ENCODE data around the gene NAA60. TPM values are rescaled to one million over a fixed set of nuclear protein-coding genes. Genes with fewer than 3 reads are reported as not detected.
"Not testable (repeated sequence)": the region's sequence is repeated elsewhere in the genome, so short reads cannot be mapped to it uniquely, and the experiment has no call there.

The NAA60 gene
- total RNA-seq, 1 experiment from 2014 or later = 57.5 TPM

DNA sequence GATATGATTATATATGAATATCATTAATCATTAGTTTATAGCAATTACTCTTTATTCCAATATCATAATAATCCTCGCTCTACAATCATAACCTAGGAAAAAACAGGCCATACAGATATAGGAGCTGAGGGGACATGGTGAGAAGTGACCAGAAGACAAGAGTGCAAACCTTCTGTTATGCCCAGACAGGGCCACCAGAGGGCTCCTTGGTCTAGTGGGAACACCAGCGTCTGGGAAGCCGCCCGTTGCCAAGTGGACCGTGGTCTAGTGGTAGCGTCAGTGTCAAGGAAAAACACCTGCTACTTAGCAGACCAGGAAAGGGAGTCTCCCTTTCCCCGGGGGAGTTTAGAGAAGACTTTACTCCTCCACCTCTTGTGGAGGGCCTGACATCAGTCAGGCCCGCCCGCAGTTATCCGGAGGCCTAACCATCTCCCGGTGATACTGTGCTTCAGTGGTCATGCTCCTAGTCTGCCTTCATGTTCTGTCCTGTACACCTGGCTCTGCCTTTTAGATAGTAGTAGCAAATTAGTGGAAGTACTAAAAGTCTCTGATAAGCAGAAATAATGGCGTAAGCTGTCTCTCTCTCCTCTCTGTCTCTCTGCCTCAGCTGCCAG, 83.8 kb downstream of the NAA60 start:
- H3K36me3 ChIP-seq (ENCODE audit: low read depth); H4K20me1 ChIP-seq (ENCODE audit: insufficient read depth); H3K4me1 ChIP-seq (replicated peaks; ENCODE audit: insufficient read depth); H3K79me2 ChIP-seq (ENCODE audit: low read depth); H3K9me3 ChIP-seq (ENCODE audit: insufficient read depth, low read depth); H3K27me3 ChIP-seq (ENCODE audit: insufficient read depth, low read depth); H3K4me3 ChIP-seq; H3F3A ChIP-seq (ENCODE audit: insufficient read depth, low read depth); H2AFZ ChIP-seq; BruUV-seq (replicated peaks); H3K9me2 ChIP-seq (ENCODE audit: insufficient read depth); POLR2A ChIA-PET (ENCODE audit: unreplicated experiment); H3K27ac ChIP-seq; H3K4me2 ChIP-seq: not testable (repeated sequence)
- intact Hi-C loops (cut with micrococcal nuclease; ENCODE audit: unreplicated experiment) = loop anchor here (10.0 kb wide), 1 partner anchor 117 kb away; no protein-coding TSS in a partner anchor
- CTCF ChIA-PET = interaction anchor here (0.7 kb wide), 1 partner anchor 85 kb away, joined by 4 read pairs; no protein-coding TSS in a partner anchor
- TF ChIP-seq, protein P1, sequence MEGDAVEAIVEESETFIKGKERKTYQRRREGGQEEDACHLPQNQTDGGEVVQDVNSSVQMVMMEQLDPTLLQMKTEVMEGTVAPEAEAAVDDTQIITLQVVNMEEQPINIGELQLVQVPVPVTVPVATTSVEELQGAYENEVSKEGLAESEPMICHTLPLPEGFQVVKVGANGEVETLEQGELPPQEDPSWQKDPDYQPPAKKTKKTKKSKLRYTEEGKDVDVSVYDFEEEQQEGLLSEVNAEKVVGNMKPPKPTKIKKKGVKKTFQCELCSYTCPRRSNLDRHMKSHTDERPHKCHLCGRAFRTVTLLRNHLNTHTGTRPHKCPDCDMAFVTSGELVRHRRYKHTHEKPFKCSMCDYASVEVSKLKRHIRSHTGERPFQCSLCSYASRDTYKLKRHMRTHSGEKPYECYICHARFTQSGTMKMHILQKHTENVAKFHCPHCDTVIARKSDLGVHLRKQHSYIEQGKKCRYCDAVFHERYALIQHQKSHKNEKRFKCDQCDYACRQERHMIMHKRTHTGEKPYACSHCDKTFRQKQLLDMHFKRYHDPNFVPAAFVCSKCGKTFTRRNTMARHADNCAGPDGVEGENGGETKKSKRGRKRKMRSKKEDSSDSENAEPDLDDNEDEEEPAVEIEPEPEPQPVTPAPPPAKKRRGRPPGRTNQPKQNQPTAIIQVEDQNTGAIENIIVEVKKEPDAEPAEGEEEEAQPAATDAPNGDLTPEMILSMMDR (conservative IDR thresholded peaks at IDR 0.05) = peak; percentile 76
- peak in 1 of 2 experiments; percentile 73 for DNase-seq

DNA sequence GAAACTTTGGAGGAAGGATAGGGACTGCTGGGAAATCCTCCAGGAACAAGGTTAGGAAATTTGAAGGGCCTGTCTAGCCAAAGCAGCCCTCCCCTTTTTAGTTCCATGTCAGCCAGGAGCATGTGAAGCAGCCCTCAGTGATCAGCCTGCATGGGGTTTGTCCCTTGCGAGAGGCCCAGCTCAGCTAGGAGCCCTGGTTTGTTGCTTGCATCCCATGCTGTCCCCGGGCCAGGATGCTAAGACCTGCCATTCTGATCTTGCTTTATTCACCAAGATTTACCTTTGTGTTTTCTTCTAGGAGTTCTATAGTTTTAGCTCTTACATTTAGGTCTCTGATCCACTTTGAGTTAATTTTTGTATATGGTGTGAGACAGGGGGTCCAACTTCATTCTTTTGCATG, 84.9 kb downstream of the NAA60 start:
- Histone ChIP-seq H3K27me3 (ENCODE audit: insufficient read depth, low read depth) (no peaks in the 10 kb centered on the region), H3K9me2 (ENCODE audit: insufficient read depth) (no peaks in the 10 kb centered on the region), H3K4me2 (no peak overlapping the region), H3K79me2 (ENCODE audit: low read depth) (no peaks in the 10 kb centered on the region), H3K4me3 (no peak overlapping the region), H3F3A (ENCODE audit: insufficient read depth, low read depth) (no peaks in the 10 kb centered on the region), H2AFZ (no peak overlapping the region), H3K27ac (no peak overlapping the region), H3K4me1 (replicated peaks; ENCODE audit: insufficient read depth) (no peaks in the 10 kb centered on the region; the same call in 1 of the 2 replicates), H3K36me3 (ENCODE audit: low read depth) (no peaks in the 10 kb centered on the region; the same call in 1 of the 2 replicates), H4K20me1 (ENCODE audit: insufficient read depth) (no peaks in the 10 kb centered on the region), H3K9me3 (ENCODE audit: insufficient read depth, low read depth) (no peaks in the 10 kb centered on the region)
- TF ChIP-seq, protein P1 (conservative IDR thresholded peaks at IDR 0.05) = no peak
- TF ChIP-seq EZH2 (IDR thresholded peaks at IDR 0.05; ENCODE audit: low read depth) = no peak
- POLR2A ChIA-PET (ENCODE audit: unreplicated experiment) = no interaction called here
- DNase-seq = no peak
- intact Hi-C loops (cut with micrococcal nuclease; ENCODE audit: unreplicated experiment) = loop anchor here (10.0 kb wide), 1 partner anchor 116 kb away; no protein-coding TSS in a partner anchor
- no TSS peak for BruUV-seq (replicated peaks)
- CTCF ChIA-PET = no interaction called here

DNA sequence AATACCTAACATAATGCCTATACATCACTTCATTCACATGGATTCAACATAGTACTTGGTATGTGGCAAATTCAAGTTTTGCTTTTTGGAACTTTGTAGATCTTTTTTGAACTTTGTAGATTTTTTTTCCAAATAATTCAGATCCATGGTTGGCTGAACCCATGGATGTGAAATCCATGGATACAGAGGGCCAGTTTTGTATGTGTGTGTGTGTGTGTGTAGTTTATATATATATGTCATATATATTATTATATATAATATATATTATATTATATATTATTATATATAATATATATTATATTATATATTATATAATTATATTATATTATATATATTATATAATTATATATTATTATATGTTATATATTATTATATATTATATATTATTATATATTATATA, 85.7 kb downstream of the NAA60 start:
- Histone ChIP-seq H3K4me1 (replicated peaks; ENCODE audit: insufficient read depth) (no peaks in the 10 kb centered on the region; the same call in 1 of the 2 replicates), H3K27me3 (ENCODE audit: insufficient read depth, low read depth) (no peaks in the 10 kb centered on the region), H3K36me3 (ENCODE audit: low read depth) (no peaks in the 10 kb centered on the region; the same call in 1 of the 2 replicates), H2AFZ (no peak overlapping the region), H3K9me2 (ENCODE audit: insufficient read depth) (no peaks in the 10 kb centered on the region), H3F3A (ENCODE audit: insufficient read depth, low read depth) (no peaks in the 10 kb centered on the region), H3K9me3 (ENCODE audit: insufficient read depth, low read depth) (no peaks in the 10 kb centered on the region), H4K20me1 (ENCODE audit: insufficient read depth) (no peaks in the 10 kb centered on the region), H3K27ac (no peak overlapping the region), H3K4me3 (no peak overlapping the region), H3K79me2 (ENCODE audit: low read depth) (no peaks in the 10 kb centered on the region), H3K4me2 (no peak overlapping the region)
- DNase-seq = no peak
- intact Hi-C loops (cut with micrococcal nuclease; ENCODE audit: unreplicated experiment) = loop anchor here (10.0 kb wide), 1 partner anchor 116 kb away; no protein-coding TSS in a partner anchor
- no TSS peak for BruUV-seq (replicated peaks)
- no peak for TF ChIP-seq EZH2 (IDR thresholded peaks at IDR 0.05; ENCODE audit: low read depth)
- TF ChIP-seq, protein P1 (conservative IDR thresholded peaks at IDR 0.05) = no peak
- ChIA-PET CTCF (interaction anchor here (0.6 kb wide), 1 partner anchor 743 kb away, joined by 4 read pairs; no protein-coding TSS in a partner anchor), POLR2A (ENCODE audit: unreplicated experiment) (no interaction called here)

Data from PC-9 (cell line).